Fibroblast of skin of right quadriceps (primary cell): ENCODE results near the gene DNMT3A.

Source experiments
- DNase-seq: peaks from one replicate; pipeline ENCODE4 v3.0.0-alpha.2; 2013

Gene DNMT3A

GRCh38 chr2:25372405-25373268 is 30.9 kb upstream of the DNMT3A start:
- no peak for DNase-seq

GRCh38 chr2:25371253-25372241 is 29.8 kb upstream of the DNMT3A start:
- no peak for DNase-seq

- DNase-seq = no peak
These were observed 28.2 kb upstream of the DNMT3A start for GRCh38 chr2:25369876-25370275.

GRCh38 chr2:25369439-25369838 is 27.7 kb upstream of the DNMT3A start:
- DNase-seq = no peak

- peak; percentile 78 for DNase-seq
These were observed 26.9 kb upstream of the DNMT3A start for GRCh38 chr2:25368660-25369059.

- DNase-seq = no peak
These were observed 25.6 kb upstream of the DNMT3A start for GRCh38 chr2:25367296-25367695.

GRCh38 chr2:25366629-25367028 is 24.9 kb upstream of the DNMT3A start:
- no peak for DNase-seq

GRCh38 chr2:25365241-25365640 is 23.5 kb upstream of the DNMT3A start:
- no peak for DNase-seq

GRCh38 chr2:25363733-25364132 is 22.0 kb upstream of the DNMT3A start:
- DNase-seq = no peak

GRCh38 chr2:25362434-25363145 is 20.9 kb upstream of the DNMT3A start:
- no peak for DNase-seq

- DNase-seq = peak; percentile 89
These were observed 20.3 kb upstream of the DNMT3A start for GRCh38 chr2:25362049-25362433.

- no peak for DNase-seq
These were observed 19.7 kb upstream of the DNMT3A start for GRCh38 chr2:25361261-25362048.

GRCh38 chr2:25358836-25359235 is 17.1 kb upstream of the DNMT3A start:
- no peak for DNase-seq

- no peak for DNase-seq
These were observed 16.6 kb upstream of the DNMT3A start for GRCh38 chr2:25358249-25358815.

- DNase-seq = no peak
These were observed 14.4 kb upstream of the DNMT3A start for GRCh38 chr2:25356088-25356487.

- no peak for DNase-seq
These were observed 13.5 kb upstream of the DNMT3A start for GRCh38 chr2:25355270-25355669.

GRCh38 chr2:25354116-25354515 is 12.4 kb upstream of the DNMT3A start:
- no peak for DNase-seq

- DNase-seq = peak; percentile 83
These were observed 7.7 kb upstream of the DNMT3A start for GRCh38 chr2:25349397-25349796.

GRCh38 chr2:25347846-25348245 is 6.1 kb upstream of the DNMT3A start:
- DNase-seq = peak; percentile 18

- peak; percentile 15 for DNase-seq
These were observed 5.6 kb upstream of the DNMT3A start for GRCh38 chr2:25347205-25347815.

GRCh38 chr2:25343187-25343825 is 1.6 kb upstream of the DNMT3A start:
- no peak for DNase-seq
